ENCODE measurements around the gene CD55. TPM values are rescaled to one million over a fixed set of nuclear protein-coding genes. Genes with fewer than 3 reads are reported as not detected.

CD55 gene
- total and polyA plus RNA-seq, 12 donors, result 76.1 to 600 (median 244) TPM

- no peak overlapping the region for H3K4me3 ChIP-seq
- no peak for TF ChIP-seq CTCF (IDR thresholded peaks at IDR 0.05)
- TF ChIP-seq POLR2A (IDR thresholded peaks at IDR 0.05), result no peak
- no peaks in the 10 kb centered on the region for H3K9me3 ChIP-seq (replicated peaks in 1 of 3)
- 78 to 97% (median 90%) methylated on average over 1 of the region's 1 CpG for WGBS, 4 donors
- intact Hi-C loops (cut with DNase I), result no loop called here
- no peak overlapping the region for H3K27ac ChIP-seq
- no peaks in the 10 kb centered on the region for H3K27me3 ChIP-seq
- no peaks in the 10 kb centered on the region for H3K4me1 ChIP-seq (replicated peaks in 1 of 2)
- no peaks in the 10 kb centered on the region for H3K36me3 ChIP-seq (replicated peaks in 1 of 2)
- DNase-seq, result no peak
Measured at GRCh38 chr1:207398986-207399385, 77.5 kb downstream of the CD55 start.

- Histone ChIP-seq H3K27me3 (no peaks in the 10 kb centered on the region), H3K4me1 (replicated peaks in 1 of 2) (no peaks in the 10 kb centered on the region), H3K9me3 (replicated peaks in 1 of 3) (no peaks in the 10 kb centered on the region), H3K36me3 (replicated peaks in 1 of 2) (no peaks in the 10 kb centered on the region), H3K4me3 (no peak overlapping the region), H3K27ac (no peak overlapping the region)
- WGBS, 4 donors, result 92 to 96% (median 95%) methylated on average over 7 of the region's 7 CpGs
- DNase-seq, result no peak
- intact Hi-C loops (cut with DNase I), result loop anchor here (5.0 to 10.0 kb wide), 2 partner anchors 217 to 329 kb away; no protein-coding TSS in a partner anchor
- no peak for TF ChIP-seq CTCF (IDR thresholded peaks at IDR 0.05)
Measured at GRCh38 chr1:207401578-207401977, 80.1 kb downstream of the CD55 start.

- Histone ChIP-seq H3K9me3 (replicated peaks in 1 of 3) (no peaks in the 10 kb centered on the region), H3K27me3 (no peaks in the 10 kb centered on the region), H3K4me1 (replicated peaks in 1 of 2) (peaks cover 0 to 5% of the 10 kb centered on the region in 2 donors), H3K4me3 (no peak overlapping the region), H3K27ac (no peak overlapping the region), H3K36me3 (replicated peaks in 1 of 2) (no peaks in the 10 kb centered on the region)
- WGBS, 4 donors, result 60 to 67% (median 66%) methylated on average over 4 of the region's 4 CpGs
- intact Hi-C loops (cut with DNase I), result loop anchor here (5.0 to 10.0 kb wide), 2 partner anchors 218 to 330 kb away; no protein-coding TSS in a partner anchor
- TF ChIP-seq CTCF (IDR thresholded peaks at IDR 0.05) (no peak), POLR2A (IDR thresholded peaks at IDR 0.05) (no peak)
- no peak for DNase-seq
Measured at GRCh38 chr1:207402744-207403143, 81.3 kb downstream of the CD55 start.

GRCh38 chr1:207404849-207405525 is 83.5 kb downstream of the CD55 start:
- TF ChIP-seq POLR2A (IDR thresholded peaks at IDR 0.05), result no peak
- peak; percentile 63 to 84 (median 78) for TF ChIP-seq CTCF (IDR thresholded peaks at IDR 0.05)
- intact Hi-C loops (cut with DNase I), result loop anchor here (5.0 to 10.0 kb wide), 3 partner anchors 220 to 333 kb away; no protein-coding TSS in a partner anchor
- H3K9me3 ChIP-seq (replicated peaks in 1 of 3), result no peaks in the 10 kb centered on the region
- 74 to 82% (median 79%) methylated on average over 6 of the region's 6 CpGs for WGBS, 4 donors
- H3K27me3 ChIP-seq, result no peaks in the 10 kb centered on the region
- no peak overlapping the region for H3K27ac ChIP-seq
- peaks cover 0 to 5% of the 10 kb centered on the region in 2 donors for H3K4me1 ChIP-seq (replicated peaks in 1 of 2)
- no peak overlapping the region for H3K4me3 ChIP-seq
- no peaks in the 10 kb centered on the region for H3K36me3 ChIP-seq (replicated peaks in 1 of 2)
- peak in 1 of 7 donors; percentile 12 for DNase-seq

All from adrenal gland (tissue), 12 donors.